GM19193 (cell line): Measurements from ENCODE around the gene TBC1D4.

Source experiments
- POLR2A ChIP-seq: IDR thresholded peaks from 4 replicates; pipeline ENCODE4 v1.6.1; 2011; ENCODE audit not compliant: insufficient read depth, insufficient read length; ENCODE audit errors: extremely low read depth

TBC1D4 gene

DNA sequence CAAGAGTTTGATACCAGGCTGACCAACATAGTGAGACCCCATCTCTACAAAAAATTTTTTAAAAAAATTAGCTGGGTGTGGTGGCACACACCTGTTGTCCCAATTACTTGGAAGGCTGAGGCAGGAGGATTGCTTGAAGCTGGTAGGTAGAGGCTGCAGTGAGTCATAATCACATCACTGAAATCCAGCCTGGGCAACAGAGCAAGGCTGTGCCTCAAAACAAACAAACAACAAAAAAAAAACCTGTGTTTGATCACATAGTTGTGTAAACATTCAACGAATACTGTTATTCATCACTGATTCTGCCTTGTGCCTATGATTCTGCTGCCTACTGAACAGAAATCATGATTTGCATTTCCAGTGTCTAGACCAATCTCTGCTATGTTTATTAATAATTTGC lies 134.0 kb downstream of the TBC1D4 start:
- TF ChIP-seq POLR2A, result no peak

DNA sequence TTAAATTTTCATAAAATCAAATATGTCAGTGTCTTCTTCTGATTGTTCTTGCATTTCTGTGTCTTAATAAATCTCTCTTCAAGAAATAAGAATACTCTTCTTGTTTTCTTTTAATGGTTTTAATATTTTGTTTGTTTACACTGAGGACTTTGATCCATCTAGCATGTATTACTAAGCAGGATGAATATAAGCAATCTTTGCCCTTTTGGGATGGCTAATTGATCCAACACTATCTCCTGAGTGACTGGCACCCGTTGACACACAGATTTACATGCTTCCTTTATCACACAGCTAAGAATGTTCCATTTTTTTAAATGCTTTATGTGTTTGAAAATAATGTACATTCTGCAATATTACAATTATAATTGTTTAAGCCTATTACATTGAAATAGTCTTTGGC lies 134.5 kb downstream of the TBC1D4 start:
- no peak for TF ChIP-seq POLR2A

- no peak for TF ChIP-seq POLR2A
Measured at GRCh38 chr13:75345193-75345592, 136.8 kb downstream of the TBC1D4 start.

- no peak for TF ChIP-seq POLR2A
Measured at GRCh38 chr13:75341028-75341427, 140.9 kb downstream of the TBC1D4 start.

DNA sequence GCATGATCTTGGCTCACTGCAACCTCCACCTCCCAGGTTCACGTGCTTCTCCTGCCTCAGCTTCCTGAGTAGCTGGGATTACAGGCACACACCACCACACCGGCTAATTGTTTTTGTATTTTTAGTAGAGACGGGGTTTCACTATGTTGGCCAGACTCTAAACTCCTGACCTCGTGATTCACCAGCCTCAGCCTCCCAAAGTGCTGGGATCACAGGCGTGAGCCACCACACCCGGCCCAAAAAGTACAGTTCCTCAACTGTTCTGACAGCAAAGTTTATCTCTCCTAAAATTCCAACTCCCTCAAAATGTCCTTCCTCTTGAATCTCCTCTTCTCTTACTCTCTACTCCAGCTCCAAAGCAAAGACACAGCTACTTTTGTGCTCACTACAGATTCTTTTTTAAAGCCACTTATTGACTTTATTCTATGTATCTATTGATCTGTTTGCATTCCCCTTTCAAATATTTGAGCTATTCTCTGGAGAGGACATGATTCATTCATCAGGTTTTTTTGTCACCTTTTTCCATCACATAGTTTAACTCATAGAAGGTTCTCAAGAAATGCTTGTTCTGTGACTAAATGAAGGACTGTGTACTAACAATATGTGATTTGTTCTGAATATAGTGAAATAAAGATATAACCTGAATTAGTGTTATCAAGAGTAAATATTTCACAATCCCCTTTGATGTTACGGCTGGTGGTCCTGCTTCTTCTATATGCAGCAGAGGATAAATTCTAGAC lies 142.2 kb downstream of the TBC1D4 start:
- no peak for TF ChIP-seq POLR2A

DNA sequence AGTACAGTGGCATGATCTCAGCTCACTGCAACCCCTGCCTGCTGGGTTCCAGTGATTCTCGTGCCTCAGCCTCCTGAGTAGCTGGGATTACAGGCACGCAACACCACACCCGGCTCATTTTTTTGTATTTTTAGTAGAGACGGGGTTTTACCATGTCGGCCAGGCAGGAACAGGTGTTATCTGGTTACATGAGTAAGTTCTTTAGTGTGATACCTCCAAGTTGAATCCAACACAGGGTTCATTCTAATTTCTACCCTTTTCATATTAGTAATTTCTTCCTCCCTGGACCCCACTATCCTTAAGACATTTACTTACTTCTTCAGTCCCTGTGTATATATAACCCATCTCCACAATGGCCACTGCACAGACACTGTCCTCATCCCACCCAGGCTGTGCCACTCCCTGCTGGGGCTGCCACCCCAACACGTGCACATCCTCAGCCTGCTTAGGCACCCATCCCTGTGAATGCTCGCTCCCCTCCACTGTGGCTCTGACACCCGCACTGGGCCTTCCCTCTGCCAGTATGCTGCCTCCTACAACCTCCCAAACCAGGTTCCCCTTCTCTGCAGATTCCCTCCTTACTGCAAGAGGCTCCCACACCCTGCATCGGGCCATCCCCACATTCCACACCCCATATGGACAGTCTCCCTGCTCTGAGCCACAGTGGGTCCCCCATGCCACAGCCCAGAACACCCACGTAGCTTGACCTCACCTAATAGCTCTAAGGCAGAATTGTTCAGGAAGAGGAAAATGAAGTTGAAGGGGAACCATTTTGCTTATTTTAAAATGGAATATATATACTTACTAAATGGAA lies 147.1 kb downstream of the TBC1D4 start:
- no peak for TF ChIP-seq POLR2A

DNA sequence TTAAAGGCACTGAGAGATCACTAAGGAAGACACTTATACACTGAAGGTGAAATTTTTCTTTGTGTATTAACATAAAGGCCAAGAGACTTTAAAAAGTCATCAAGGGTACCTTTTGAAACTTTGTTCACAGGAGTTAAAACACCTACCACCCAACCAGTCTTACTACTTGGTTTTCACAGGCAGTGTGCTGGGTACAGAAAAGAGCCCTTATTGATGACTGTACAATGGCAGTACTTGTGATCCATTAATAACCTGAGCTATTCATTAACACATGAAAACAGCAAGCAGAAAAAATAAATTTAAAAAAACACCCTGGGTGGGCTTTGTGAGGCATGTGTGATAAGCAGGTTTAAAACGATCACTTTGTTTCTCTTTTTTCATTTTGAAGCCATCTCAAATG lies 148.9 kb downstream of the TBC1D4 start:
- TF ChIP-seq POLR2A, result no peak

DNA sequence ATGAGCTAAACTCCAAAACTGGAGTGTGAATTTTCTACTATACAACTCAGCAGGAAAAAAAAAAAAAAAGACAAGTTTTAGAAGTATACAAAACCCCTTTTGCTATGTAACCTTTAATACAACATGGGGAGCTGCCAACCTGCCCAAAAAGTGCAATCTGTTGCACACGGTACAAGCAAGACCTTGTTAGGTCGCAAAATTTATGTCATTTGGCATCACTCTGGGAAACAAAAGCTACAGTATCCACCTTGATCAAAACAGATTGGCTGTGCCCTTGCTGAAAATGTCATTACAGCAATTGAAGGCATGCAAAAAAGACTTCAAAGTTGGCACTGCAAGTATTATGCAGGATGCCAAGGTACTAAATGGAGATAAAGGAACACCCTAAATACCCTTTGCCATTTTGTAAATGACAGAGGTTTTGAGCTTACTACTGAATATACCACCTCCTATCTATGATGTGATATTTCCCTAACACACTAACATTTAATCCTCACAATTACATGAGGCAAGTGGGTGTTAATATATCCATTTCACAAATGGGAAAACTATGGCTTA lies 150.1 kb downstream of the TBC1D4 start:
- no peak for TF ChIP-seq POLR2A

- TF ChIP-seq POLR2A, result no peak
Measured at GRCh38 chr13:75330770-75331169, 151.2 kb downstream of the TBC1D4 start.

DNA sequence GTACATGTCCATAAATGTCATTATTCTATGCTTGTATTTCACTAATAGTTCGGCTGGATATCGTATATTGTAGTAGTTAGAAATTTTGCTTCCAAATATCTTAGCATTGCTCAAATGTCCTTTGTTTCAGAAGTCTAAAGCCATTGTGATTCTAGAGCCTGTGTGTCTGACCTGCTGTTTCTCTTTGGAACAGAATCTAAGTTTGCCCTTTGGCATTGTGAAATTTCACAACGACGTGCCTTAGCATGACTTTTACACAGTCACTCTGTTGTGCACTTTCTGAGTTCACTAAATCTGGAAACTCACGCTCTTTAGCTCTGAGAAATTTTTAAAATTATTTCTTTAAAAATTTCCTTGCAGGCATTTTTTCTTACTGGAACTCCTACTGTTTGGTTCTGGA lies 152.2 kb downstream of the TBC1D4 start:
- TF ChIP-seq POLR2A, result no peak

- TF ChIP-seq POLR2A, result no peak
Measured at GRCh38 chr13:75329097-75329496, 152.9 kb downstream of the TBC1D4 start.

GRCh38 chr13:75327135-75327510 lies 154.8 kb downstream of the TBC1D4 start:
- no peak for TF ChIP-seq POLR2A

GRCh38 chr13:75326173-75327134 lies 155.5 kb downstream of the TBC1D4 start:
- no peak for TF ChIP-seq POLR2A

GRCh38 chr13:75325711-75326110 lies 156.3 kb downstream of the TBC1D4 start:
- TF ChIP-seq POLR2A, result no peak
